Stimulated activated CD8-positive, alpha-beta memory T cell treated with anti-CD3 and anti-CD28 coated beads, Interleukin-15, amount 100 ng/mL, for 48 hours (primary cell): Measurements from ENCODE around the gene ACO1.
"Not testable (repeated sequence)": the region's sequence is repeated elsewhere in the genome, so short reads cannot be mapped to it uniquely, and the experiment has no call there.

Source experiments
- DNase-seq, 2 donors: peaks; one replicate each; pipeline ENCODE4 v3.0.0-alpha.2; 2020; ENCODE audit warnings: low read depth in 2 of 2

The ACO1 gene

GRCh38 chr9:32384364-32385151 is at the start of gene ACO1:
TSS of gene ACO1 (plus strand) at chr9:32384643. CDS start at chr9:32405507, 20,864 bp downstream.
- DNase-seq, result peak; percentile 79 to 82

- no peak for DNase-seq
These were observed 49.2 kb upstream of the ACO1 start for GRCh38 chr9:32334916-32335895.

GRCh38 chr9:32339424-32339823 is 45.0 kb upstream of the ACO1 start:
- no peak for DNase-seq

- DNase-seq, result no peak
These were observed 44.1 kb upstream of the ACO1 start for GRCh38 chr9:32340361-32340760.

GRCh38 chr9:32344551-32345182 is 39.8 kb upstream of the ACO1 start:
- no peak for DNase-seq

GRCh38 chr9:32345243-32345642 is 39.2 kb upstream of the ACO1 start:
- DNase-seq, result no peak

GRCh38 chr9:32347571-32347970 is 36.9 kb upstream of the ACO1 start:
- no peak for DNase-seq

- DNase-seq, result no peak
These were observed 36.2 kb upstream of the ACO1 start for GRCh38 chr9:32348106-32348695.

- no peak for DNase-seq
These were observed 35.4 kb upstream of the ACO1 start for GRCh38 chr9:32349013-32349412.

- no peak for DNase-seq
These were observed 33.8 kb upstream of the ACO1 start for GRCh38 chr9:32350682-32351081.

GRCh38 chr9:32351845-32352244 is 32.6 kb upstream of the ACO1 start:
- DNase-seq, result no peak

- DNase-seq, result not testable (repeated sequence)
These were observed 31.0 kb upstream of the ACO1 start for GRCh38 chr9:32353476-32353875.

- no peak for DNase-seq
These were observed 25.0 kb upstream of the ACO1 start for GRCh38 chr9:32359452-32359851.

- DNase-seq, result no peak
These were observed 23.3 kb upstream of the ACO1 start for GRCh38 chr9:32360983-32361673.

GRCh38 chr9:32371279-32371678 is 13.2 kb upstream of the ACO1 start:
- no peak for DNase-seq

- no peak for DNase-seq
These were observed 12.8 kb upstream of the ACO1 start for GRCh38 chr9:32371679-32372078.

- DNase-seq, result no peak
These were observed 8.2 kb upstream of the ACO1 start for GRCh38 chr9:32376285-32376684.

- no peak for DNase-seq
These were observed 5.9 kb upstream of the ACO1 start for GRCh38 chr9:32378496-32378895.

GRCh38 chr9:32378993-32379729 is 5.3 kb upstream of the ACO1 start:
- DNase-seq, result peak in 1 of 2 donors; percentile 11

GRCh38 chr9:32380944-32381343 is 3.5 kb upstream of the ACO1 start:
- no peak for DNase-seq
